NCI-H1930 (cell line): ENCODE data around the gene MAEA.
"Not testable (repeated sequence)": the region's sequence is repeated elsewhere in the genome, so short reads cannot be mapped to it uniquely, and the experiment has no call there.

ENCODE experiments used
- DNase-seq, 2 experiments: peaks; one replicate each; lab custom pipeline; 2025; lab: John Stamatoyannopoulos, UW

MAEA gene

GRCh38 chr4:1279253-1279652 lies 10.4 kb upstream of the MAEA start:
- no peak for DNase-seq

DNA sequence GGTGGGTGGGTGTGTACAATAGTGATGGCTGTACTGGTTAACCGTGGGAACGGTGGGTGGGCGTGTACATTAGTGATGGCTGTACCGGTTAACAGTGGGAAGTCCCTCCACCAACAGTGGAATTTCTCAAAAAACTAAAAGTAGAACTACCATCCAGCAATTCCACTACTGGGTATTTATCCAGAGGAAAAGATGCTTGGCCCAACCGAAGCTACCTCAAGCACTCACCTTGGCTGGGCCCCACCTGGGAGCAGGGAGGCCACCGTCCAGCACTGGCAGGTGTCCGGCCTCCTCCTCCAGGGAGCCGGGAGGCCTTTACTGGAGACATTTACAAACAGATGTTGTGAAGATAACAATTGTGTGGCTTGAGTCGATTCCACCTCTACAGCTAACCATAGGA lies 6.0 kb upstream of the MAEA start:
- DNase-seq = no peak

- DNase-seq = no peak
Measured at GRCh38 chr4:1285151-1285789, 4.4 kb upstream of the MAEA start.

DNA sequence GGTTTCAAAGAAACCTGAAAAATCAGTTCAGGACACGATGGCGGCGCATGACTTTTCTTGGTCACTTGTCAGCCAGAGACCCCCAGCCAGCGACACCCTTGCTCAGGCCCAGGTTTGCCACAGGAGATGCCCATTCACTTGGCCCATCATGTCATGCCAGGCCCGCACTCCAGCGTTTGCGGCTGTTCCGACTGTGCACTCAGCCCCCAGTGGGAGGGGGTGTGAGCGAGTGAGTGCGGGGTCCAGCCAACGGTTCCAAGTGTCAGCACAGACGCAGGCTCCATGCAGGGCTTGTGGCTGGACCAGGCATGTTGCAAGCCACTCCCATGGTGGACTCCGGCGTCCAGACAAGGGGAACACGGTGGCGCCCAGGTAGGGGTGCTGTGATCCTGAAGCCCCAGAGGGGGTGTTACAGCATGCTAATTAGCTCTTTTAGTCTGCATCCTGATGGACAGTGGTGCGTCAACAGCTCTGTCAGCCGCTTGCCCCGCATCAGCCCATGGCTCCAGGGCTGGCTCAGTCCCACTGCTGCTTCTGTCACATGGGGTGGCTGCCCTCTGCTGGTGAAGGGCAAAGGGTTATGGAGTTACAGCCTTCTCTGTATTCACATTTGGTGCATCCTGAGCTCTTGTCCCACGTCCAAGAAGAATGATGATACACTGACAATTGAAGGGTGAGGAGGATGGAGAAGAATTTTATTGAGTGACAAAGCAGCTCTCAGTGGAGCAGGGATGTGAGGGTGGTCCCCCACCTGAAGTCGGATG lies 3.7 kb upstream of the MAEA start:
- no peak for DNase-seq

GRCh38 chr4:1288786-1289185 lies 905 bp upstream of the MAEA start:
- no peak for DNase-seq

GRCh38 chr4:1290165-1290977 lies 680 bp downstream of the MAEA start:
- no peak for DNase-seq

GRCh38 chr4:1291091-1291490 lies 1.4 kb downstream of the MAEA start:
- DNase-seq = no peak

DNA sequence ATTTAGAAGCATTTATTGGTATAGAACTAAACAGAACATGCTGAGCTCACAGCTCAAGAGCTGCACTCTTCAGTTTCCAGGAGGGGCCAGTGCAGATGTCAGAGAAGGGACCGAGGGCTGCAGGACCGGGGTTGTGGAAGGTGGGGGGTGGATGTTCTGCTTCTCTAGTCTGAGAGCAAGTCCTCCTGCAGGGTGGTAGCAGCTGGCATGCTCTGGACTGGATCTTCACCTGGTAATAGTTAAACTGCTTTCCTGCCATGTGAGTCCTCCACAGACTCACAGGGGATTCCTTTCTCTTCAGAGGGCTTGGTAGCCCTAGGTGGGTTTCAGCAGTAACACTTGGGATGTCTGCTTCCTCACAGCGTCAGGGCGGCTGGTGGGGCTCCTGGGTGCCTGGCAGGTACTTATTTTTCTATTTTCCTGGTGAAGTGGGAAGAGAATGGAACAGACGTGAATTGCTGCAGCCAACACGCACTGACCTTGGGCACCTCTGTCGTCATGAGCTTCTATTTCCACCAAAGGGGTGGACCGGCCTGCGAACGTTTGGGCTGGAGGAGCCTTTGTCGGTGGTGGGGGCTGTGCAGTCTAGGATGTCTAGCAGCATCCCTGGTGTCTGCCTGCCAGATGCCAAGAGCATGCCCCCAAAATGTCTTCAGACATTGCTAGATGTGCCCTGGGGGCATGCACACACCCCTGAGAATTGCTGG lies 2.5 kb downstream of the MAEA start:
- DNase-seq = no peak

GRCh38 chr4:1292703-1293011 lies 3.0 kb downstream of the MAEA start:
- DNase-seq = not testable (repeated sequence)

- DNase-seq = no peak
Measured at GRCh38 chr4:1293531-1293941, 3.8 kb downstream of the MAEA start.

GRCh38 chr4:1293991-1294390 lies 4.3 kb downstream of the MAEA start:
- DNase-seq = no peak

DNA sequence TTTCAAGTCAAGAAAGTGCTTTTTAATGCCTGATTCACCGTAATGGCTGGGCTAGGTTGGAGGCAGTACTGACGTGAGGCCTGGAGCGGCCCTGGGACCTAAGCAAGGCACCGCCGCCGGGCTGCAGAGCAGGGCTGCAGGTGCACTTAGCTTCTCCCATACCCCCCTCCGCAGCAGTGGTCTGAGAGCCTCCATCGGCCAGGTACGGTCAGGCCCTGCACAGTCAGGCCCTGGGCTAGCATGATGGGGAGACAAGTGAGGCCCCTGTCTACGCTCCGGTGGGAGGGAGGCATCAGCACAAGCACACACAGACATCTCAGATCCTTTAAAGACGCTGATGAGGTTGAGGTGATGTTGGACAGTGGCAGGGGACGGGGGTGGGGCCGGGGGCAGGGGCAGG lies 4.7 kb downstream of the MAEA start:
- no peak for DNase-seq

GRCh38 chr4:1294891-1295290 lies 5.2 kb downstream of the MAEA start:
- DNase-seq = no peak

DNA sequence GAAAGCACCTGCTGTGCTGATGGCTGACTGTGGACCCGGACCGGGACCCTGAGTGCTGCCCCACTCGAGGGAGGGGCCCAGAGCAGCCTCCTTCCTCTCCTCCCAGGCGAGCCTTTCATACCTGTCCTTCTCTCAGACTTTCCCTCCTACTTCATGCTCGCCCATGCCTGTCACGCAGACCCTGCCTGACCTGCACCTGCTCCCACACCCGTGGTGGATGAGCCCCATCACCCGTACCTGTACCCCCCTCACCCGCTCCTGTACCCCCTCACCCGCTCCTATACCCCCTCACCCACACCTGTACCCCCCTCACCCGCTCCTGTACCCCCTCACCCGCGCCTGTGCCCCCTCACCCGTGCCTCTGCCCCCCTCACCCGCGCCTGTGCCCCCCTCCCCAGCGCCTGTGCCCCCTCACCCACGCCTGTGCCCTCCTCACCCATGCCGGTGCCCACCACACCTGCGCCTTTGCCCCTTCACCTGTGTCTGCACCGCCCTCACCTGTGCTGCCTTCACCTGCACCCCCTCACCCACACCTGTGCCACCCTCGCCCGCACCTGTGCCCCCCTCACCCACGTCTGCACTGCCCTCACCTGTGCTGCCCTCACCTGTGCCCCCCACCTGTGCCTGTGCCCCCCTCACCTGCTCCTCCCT lies 5.8 kb downstream of the MAEA start:
- no peak for DNase-seq

DNA sequence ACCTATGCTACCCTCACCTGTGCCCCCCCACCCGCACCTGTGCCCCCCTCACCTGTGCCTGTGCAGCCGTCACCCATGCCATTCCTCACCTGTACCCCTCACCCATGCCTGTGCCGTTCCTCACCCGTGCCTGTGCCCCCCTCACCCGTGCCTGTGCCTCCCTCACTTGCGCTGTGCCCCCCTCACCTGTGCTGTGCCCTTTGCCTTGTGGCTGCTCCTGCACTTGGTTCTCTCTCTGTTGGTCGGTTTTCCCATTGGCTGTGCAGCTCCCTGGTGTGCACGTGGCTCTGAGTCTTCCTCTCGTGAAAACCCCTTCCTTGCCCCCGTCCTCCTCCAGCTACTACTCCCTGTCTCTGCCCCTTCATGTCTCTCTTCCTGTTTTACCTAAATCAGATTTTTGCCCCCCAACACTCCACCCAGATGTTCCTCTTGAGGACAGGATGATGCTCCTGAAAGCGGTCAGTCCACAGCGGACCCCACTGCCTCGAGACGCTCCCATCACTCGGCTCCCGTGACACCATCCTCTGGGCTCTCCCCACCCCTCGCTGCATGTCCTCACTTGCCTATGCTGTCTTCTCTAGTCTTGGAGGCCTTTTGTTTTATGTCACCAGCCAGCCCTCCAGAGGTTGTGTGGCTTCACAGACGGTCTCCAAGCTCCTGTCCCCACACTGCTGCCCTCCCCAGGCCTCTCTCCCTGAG lies 6.8 kb downstream of the MAEA start:
- no peak for DNase-seq

DNA sequence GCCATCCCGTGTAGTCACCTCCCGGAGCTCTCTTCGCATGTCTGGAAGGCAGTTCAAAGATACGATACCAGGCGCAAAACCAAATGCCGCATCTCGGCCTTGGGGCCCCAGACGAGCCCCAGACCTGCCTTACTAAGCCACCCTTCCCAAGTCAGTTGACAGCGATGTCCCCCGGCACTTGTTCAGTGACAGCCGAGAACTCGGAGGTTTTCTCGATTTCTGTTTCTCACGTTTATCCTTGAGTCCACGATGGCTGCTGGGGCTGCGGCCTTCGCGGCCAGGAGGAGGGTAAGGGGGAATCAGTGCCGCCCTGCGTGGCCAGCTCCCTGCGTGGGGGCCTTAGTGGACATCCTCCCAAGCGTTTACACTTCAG lies 7.3 kb downstream of the MAEA start:
- DNase-seq = no peak

- DNase-seq = no peak
Measured at GRCh38 chr4:1297456-1298325, 8.0 kb downstream of the MAEA start.

GRCh38 chr4:1298461-1298860 lies 8.8 kb downstream of the MAEA start:
- DNase-seq = no peak

DNA sequence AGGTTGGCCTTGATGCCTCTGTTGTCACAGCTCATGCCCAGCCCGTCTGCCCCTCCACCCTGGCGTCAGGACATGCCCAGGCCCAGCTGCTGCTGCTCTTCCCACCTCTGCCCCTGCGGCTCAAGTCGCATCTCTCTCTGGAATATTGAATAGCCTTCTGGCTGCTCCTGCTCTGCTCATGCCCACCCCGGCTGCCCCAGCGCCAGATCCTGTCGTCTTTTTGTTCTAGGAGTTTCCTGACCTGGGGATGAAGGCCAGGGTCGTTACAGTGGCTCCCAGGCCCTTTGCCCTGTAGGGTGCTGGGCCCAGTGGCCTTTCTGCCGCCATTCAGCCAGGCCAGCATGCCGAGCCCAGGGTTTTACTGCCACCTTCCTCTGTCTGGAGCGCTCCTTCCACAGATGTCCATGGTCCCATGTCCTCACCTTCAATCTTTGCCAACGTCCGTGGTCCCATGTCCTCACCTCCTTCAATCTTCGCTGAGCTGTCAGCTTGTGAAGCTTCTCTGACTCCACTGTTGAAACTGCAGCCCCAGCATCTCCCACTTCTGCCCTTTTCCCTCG lies 9.7 kb downstream of the MAEA start:
- DNase-seq = no peak
